ENCODE measurements around the gene TPRX2. TPM values are rescaled to one million over a fixed set of nuclear protein-coding genes. Genes with fewer than 3 reads are reported as not detected.

The TPRX2 gene
- total and polyA plus RNA-seq, 2 of the 13 experiments (the other 11 are each of a cell fraction or from before 2014, with no cell fraction given): not detected

- TF ChIP-seq, protein P1, sequence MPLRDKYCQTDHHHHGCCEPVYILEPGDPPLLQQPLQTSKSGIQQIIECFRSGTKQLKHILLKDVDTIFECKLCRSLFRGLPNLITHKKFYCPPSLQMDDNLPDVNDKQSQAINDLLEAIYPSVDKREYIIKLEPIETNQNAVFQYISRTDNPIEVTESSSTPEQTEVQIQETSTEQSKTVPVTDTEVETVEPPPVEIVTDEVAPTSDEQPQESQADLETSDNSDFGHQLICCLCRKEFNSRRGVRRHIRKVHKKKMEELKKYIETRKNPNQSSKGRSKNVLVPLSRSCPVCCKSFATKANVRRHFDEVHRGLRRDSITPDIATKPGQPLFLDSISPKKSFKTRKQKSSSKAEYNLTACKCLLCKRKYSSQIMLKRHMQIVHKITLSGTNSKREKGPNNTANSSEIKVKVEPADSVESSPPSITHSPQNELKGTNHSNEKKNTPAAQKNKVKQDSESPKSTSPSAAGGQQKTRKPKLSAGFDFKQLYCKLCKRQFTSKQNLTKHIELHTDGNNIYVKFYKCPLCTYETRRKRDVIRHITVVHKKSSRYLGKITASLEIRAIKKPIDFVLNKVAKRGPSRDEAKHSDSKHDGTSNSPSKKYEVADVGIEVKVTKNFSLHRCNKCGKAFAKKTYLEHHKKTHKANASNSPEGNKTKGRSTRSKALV (CRISPR knock-in tag; IDR thresholded peaks at IDR 0.05): no peak
- TF ChIP-seq SALL2 (CRISPR knock-in tag; IDR thresholded peaks at IDR 0.05) (no peak), ZNF225 (CRISPR knock-in tag; IDR thresholded peaks at IDR 0.05) (no peak), BORCS8-MEF2B (CRISPR knock-in tag; IDR thresholded peaks at IDR 0.05) (0 out of 2 replicates have a peak, but pooled peaks have one; percentile 57), BCL3 (CRISPR knock-in tag; IDR thresholded peaks at IDR 0.05) (0 out of 2 replicates have a peak, but pooled peaks have one; percentile 36), SSRP1 (CRISPR knock-in tag; IDR thresholded peaks at IDR 0.05) (peak; percentile 74; the same call in 1 of the 2 replicates), ZBTB46 (CRISPR knock-in tag; IDR thresholded peaks at IDR 0.05; ENCODE audit: borderline replicate concordance) (no peak), ZNF766 (CRISPR knock-in tag; IDR thresholded peaks at IDR 0.05; ENCODE audit: borderline replicate concordance) (no peak), ZNF275 (CRISPR knock-in tag; IDR thresholded peaks at IDR 0.05; ENCODE audit: borderline replicate concordance) (no peak), HES4 (CRISPR knock-in tag; IDR thresholded peaks at IDR 0.05; ENCODE audit: borderline replicate concordance) (no peak), AKNA (CRISPR knock-in tag; IDR thresholded peaks at IDR 0.05; ENCODE audit: borderline replicate concordance) (no peak), ZNF547 (CRISPR knock-in tag; IDR thresholded peaks at IDR 0.05) (no peak), ESRRA (CRISPR knock-in tag; IDR thresholded peaks at IDR 0.05; ENCODE audit: low read depth) (0 out of 2 replicates have a peak, but pooled peaks have one; percentile 54), MTF2 (CRISPR knock-in tag; IDR thresholded peaks at IDR 0.05; ENCODE audit: borderline replicate concordance) (no peak)
- TF ChIP-seq, protein P2, sequence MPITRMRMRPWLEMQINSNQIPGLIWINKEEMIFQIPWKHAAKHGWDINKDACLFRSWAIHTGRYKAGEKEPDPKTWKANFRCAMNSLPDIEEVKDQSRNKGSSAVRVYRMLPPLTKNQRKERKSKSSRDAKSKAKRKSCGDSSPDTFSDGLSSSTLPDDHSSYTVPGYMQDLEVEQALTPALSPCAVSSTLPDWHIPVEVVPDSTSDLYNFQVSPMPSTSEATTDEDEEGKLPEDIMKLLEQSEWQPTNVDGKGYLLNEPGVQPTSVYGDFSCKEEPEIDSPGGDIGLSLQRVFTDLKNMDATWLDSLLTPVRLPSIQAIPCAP (CRISPR knock-in tag; IDR thresholded peaks at IDR 0.05; ENCODE audit: low read depth): no peak
- TF ChIP-seq, protein P3, sequence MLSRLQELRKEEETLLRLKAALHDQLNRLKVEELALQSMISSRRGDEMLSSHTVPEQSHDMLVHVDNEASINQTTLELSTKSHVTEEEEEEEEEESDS (CRISPR knock-in tag; IDR thresholded peaks at IDR 0.05; ENCODE audit: borderline replicate concordance): peak; percentile 68; the same call in 1 of the 2 replicates
Measured at GRCh38 chr19:47886010-47886559, 27.1 kb downstream of the TPRX2 start, which contains the start of gene SULT2A1 (continued).
